Measurements from ENCODE around the gene MAGI2. TPM values are rescaled to one million over a fixed set of nuclear protein-coding genes. Genes with fewer than 3 reads are reported as not detected.

The MAGI2 gene
- total and polyA plus RNA-seq, 2 donors from 2014 or later = 4.4 to 9.0 TPM

DNA sequence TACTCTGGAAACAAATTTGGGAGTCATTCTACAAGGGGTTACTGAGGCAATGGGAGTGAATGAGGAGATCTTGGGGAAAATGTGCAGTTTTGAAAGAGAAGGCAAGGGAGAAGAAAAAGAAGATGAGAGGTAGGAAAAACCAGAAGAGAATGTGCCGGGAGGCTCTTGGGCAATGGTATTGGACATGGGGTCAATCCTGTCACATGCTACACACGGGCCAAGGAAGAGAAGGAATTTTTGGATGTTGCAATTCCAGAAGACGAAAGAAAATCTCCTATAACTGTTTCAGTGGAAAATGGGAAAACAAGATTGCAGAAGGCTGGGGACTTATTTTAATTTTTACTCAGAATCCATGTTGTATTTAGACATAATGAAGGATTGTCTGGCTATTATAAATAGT, 1039.9 kb downstream of the MAGI2 start:
- intact Hi-C loops (cut with DNase I) = no loop called here
- FAIRE-seq = no peak
- no peak overlapping the region for H3K9ac ChIP-seq (ENCODE audit: low read length in 3 of 3)

DNA sequence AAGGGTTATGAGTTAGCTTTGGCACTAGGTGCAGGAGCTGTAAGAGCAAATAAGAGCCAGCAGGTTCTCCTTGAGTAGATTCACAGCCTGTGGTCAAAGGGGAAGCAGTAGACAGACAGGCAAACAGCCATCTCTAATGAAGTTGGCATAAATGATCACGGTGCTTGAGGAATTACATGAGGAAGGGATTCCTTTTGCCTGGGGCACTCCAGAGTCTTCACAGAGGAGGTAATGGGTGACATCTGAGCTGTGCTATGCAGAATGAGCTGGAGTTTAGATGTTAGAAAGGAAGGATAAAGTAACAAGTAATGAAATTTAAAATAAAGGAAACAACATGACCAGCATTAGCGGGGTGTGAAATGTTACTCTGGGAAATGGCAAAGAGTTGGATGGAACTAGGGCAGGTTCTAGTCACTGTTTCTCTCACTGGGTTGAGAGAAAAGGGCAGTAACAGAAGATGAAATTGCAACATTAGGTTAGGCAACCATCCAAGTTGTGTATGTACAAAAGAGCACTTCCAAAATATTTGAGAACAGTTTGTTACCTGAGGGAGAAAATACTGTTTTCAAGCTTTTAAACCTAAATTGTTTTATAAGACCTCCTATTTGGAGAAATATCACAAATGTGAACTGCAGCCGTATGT, 1041.1 kb downstream of the MAGI2 start:
- intact Hi-C loops (cut with DNase I) = no loop called here
- Histone ChIP-seq H3K9me3 (ENCODE audit: control insufficient read depth in 2 of 3, insufficient read depth in 1 of 3, low read length in 3 of 3) (peaks cover 0 to 5% (median 0%) of the 10 kb centered on the region in 3 donors), H3K4me3 (ENCODE audit: low read length in 3 of 3) (no peak overlapping the region), H3K27me3 (ENCODE audit: control insufficient read depth, insufficient read depth, low read length) (no peaks in the 10 kb centered on the region), H3K9ac (ENCODE audit: low read length in 3 of 3) (no peak overlapping the region), H3K36me3 (ENCODE audit: control insufficient read depth in 2 of 3, insufficient read depth in 3 of 3, low read length in 3 of 3) (no peaks in the 10 kb centered on the region), H3K4me1 (ENCODE audit: control insufficient read depth in 2 of 3, insufficient read depth in 2 of 3, low read depth in 1 of 3, low read length in 3 of 3) (no peaks in the 10 kb centered on the region), H3K27ac (ENCODE audit: low read depth in 2 of 2, low read length in 2 of 2) (no peak overlapping the region)
- FAIRE-seq = no peak
- no peak for DNase-seq
- TF ChIP-seq, protein P1, sequence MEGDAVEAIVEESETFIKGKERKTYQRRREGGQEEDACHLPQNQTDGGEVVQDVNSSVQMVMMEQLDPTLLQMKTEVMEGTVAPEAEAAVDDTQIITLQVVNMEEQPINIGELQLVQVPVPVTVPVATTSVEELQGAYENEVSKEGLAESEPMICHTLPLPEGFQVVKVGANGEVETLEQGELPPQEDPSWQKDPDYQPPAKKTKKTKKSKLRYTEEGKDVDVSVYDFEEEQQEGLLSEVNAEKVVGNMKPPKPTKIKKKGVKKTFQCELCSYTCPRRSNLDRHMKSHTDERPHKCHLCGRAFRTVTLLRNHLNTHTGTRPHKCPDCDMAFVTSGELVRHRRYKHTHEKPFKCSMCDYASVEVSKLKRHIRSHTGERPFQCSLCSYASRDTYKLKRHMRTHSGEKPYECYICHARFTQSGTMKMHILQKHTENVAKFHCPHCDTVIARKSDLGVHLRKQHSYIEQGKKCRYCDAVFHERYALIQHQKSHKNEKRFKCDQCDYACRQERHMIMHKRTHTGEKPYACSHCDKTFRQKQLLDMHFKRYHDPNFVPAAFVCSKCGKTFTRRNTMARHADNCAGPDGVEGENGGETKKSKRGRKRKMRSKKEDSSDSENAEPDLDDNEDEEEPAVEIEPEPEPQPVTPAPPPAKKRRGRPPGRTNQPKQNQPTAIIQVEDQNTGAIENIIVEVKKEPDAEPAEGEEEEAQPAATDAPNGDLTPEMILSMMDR (IDR thresholded peaks at IDR 0.05; ENCODE audit: borderline replicate concordance, extremely low read depth, insufficient read depth) = no peak

More for the DNA sequence above, 1039.9 kb downstream of the MAGI2 start:
- Histone ChIP-seq H3K9me3 (ENCODE audit: control insufficient read depth in 2 of 3, insufficient read depth in 1 of 3, low read length in 3 of 3) (peaks cover 0 to 5% (median 0%) of the 10 kb centered on the region in 3 donors), H3K4me3 (ENCODE audit: low read length in 3 of 3) (no peak overlapping the region), H3K27ac (ENCODE audit: low read depth in 2 of 2, low read length in 2 of 2) (no peak overlapping the region), H3K36me3 (ENCODE audit: control insufficient read depth in 2 of 3, insufficient read depth in 3 of 3, low read length in 3 of 3) (no peaks in the 10 kb centered on the region), H3K27me3 (ENCODE audit: control insufficient read depth, insufficient read depth, low read length) (no peaks in the 10 kb centered on the region), H3K4me1 (ENCODE audit: control insufficient read depth in 2 of 3, insufficient read depth in 2 of 3, low read depth in 1 of 3, low read length in 3 of 3) (no peaks in the 10 kb centered on the region)
- DNase-seq = no peak
- TF ChIP-seq, protein P1 (IDR thresholded peaks at IDR 0.05; ENCODE audit: borderline replicate concordance, extremely low read depth, insufficient read depth) = no peak

DNA sequence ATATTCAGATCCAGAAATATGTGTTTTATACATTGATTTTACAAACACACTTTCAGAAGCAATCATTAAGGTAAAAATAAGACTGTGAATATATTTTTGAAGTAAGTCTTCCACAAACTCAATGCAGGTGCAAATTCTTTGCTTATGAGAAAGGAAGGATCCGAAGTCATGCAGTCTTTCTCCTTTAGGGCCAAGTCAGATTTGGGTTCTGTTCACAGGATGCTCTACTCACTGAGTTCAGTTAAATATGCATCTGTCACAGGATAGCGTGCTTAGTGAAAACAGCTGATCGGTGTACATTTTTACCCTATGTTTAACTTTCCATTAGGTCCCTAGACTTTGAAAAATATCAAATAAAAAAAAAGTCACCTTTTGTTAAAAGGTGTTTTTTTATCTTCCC, 1046.4 kb downstream of the MAGI2 start:
- Histone ChIP-seq H3K4me3 (ENCODE audit: low read length in 3 of 3) (no peak overlapping the region), H3K9me3 (ENCODE audit: control insufficient read depth in 2 of 3, insufficient read depth in 1 of 3, low read length in 3 of 3) (no peaks in the 10 kb centered on the region), H3K27ac (ENCODE audit: low read depth in 2 of 2, low read length in 2 of 2) (no peak overlapping the region), H3K9ac (ENCODE audit: low read length in 3 of 3) (no peak overlapping the region), H3K27me3 (ENCODE audit: control insufficient read depth, insufficient read depth, low read length) (no peaks in the 10 kb centered on the region), H3K36me3 (ENCODE audit: control insufficient read depth in 2 of 3, insufficient read depth in 3 of 3, low read length in 3 of 3) (no peaks in the 10 kb centered on the region), H3K4me1 (ENCODE audit: control insufficient read depth in 2 of 3, insufficient read depth in 2 of 3, low read depth in 1 of 3, low read length in 3 of 3) (no peaks in the 10 kb centered on the region)
- TF ChIP-seq, protein P1 (IDR thresholded peaks at IDR 0.05; ENCODE audit: borderline replicate concordance, extremely low read depth, insufficient read depth) = no peak
- FAIRE-seq = no peak
- intact Hi-C loops (cut with DNase I) = no loop called here
- DNase-seq = no peak

DNA sequence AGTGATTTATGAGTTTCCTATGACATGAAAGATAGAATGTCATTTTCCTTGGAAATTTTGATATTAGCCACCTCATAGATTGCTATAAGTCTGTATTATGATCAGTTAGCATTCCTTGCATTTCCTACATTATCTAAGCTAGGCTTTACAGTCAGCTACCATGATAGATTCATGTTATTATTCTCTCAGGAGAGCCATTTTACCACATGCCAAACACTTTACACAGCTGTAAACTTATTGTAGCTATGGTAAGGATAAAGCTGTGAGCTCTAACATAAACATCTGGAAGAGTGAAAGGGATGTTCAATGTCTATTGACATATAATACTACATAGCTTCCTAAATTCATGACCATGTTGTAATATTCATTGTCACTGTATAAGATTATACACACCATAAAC, 1046.9 kb downstream of the MAGI2 start:
- Histone ChIP-seq H3K9ac (ENCODE audit: low read length in 3 of 3) (no peak overlapping the region), H3K4me1 (ENCODE audit: control insufficient read depth in 2 of 3, insufficient read depth in 2 of 3, low read depth in 1 of 3, low read length in 3 of 3) (no peaks in the 10 kb centered on the region), H3K27ac (ENCODE audit: low read depth in 2 of 2, low read length in 2 of 2) (no peak overlapping the region), H3K36me3 (ENCODE audit: control insufficient read depth in 2 of 3, insufficient read depth in 3 of 3, low read length in 3 of 3) (no peaks in the 10 kb centered on the region), H3K9me3 (ENCODE audit: control insufficient read depth in 2 of 3, insufficient read depth in 1 of 3, low read length in 3 of 3) (no peaks in the 10 kb centered on the region), H3K27me3 (ENCODE audit: control insufficient read depth, insufficient read depth, low read length) (no peaks in the 10 kb centered on the region), H3K4me3 (ENCODE audit: low read length in 3 of 3) (no peak overlapping the region)
- TF ChIP-seq, protein P1 (IDR thresholded peaks at IDR 0.05; ENCODE audit: borderline replicate concordance, extremely low read depth, insufficient read depth) = no peak
- DNase-seq = no peak
- no peak for FAIRE-seq
- intact Hi-C loops (cut with DNase I) = no loop called here
